Esophagus squamous epithelium (tissue), 5 donors: ENCODE results near the gene CHRNA4. TPM values are rescaled to one million over a fixed set of nuclear protein-coding genes. Genes with fewer than 3 reads are reported as not detected.

Experiments
- DNase-seq: peaks from one replicate; lab custom pipeline; 2025; lab: John Stamatoyannopoulos, UW
- H3K27ac ChIP-seq, 4 donors: fragments of 200-600 bp; sonication (generic); one replicate each; pipeline ENCODE4 v1.5.1; 2016 to 2019; ENCODE audit warnings: mild to moderate bottlenecking in 1 of 4
- H3K27me3 ChIP-seq, 4 donors: fragments of 200-600 bp; sonication (generic); 1 replicate in 3 of 4; 2 replicates in 1 of 4; pipeline versions ENCODE4 v1.5.1 to v1.6.0; 2017 to 2021; ENCODE audit warnings: antibody characterized with exemption in 1 of 4
- H3K36me3 ChIP-seq, 3 donors: fragments of 200-600 bp; sonication (generic); one replicate each; pipeline ENCODE4 v1.5.1; 2016 to 2019
- H3K4me1 ChIP-seq, 3 donors: fragments of 200-600 bp; sonication (generic); one replicate each; pipeline ENCODE4 v1.5.1; 2017 to 2019
- H3K4me3 ChIP-seq, 4 donors: fragments of 200-600 bp; sonication (generic); 1 replicate in 3 of 4; 2 replicates in 1 of 4; pipeline ENCODE4 v1.5.1; 2016 to 2019; ENCODE audit warnings: mild to moderate bottlenecking in 2 of 4, moderate library complexity in 1 of 4
- H3K9me3 ChIP-seq, 3 donors: fragments of 200-600 bp; sonication (generic); one replicate each; pipeline ENCODE4 v1.5.1; 2016 to 2019
- POLR2A ChIP-seq, 4 donors: fragments of 450-650 bp; IDR thresholded peaks; one replicate each; pipeline ENCODE4 v1.6.1; 2017; ENCODE audit warnings: antibody characterized with exemption in 4 of 4, mild to moderate bottlenecking in 4 of 4, moderate library complexity in 3 of 4
- WGBS, 2 donors: methylation state at CpG; one replicate each; pipeline ENCODE4 v1.1.5; 2018; 5-methylcytosine and 5-hydroxymethylcytosine counted together
- intact Hi-C: fragments of 100-400 bp; cut with DNase I; formaldehyde crosslinking; loops from one replicate; pipeline ENCODE4 v1.15.0; 2022
- total RNA-seq, 4 donors: library from RNA; depleted of rRNA; stranded (reverse); fragments of >200 nt; gene quantifications; one replicate each; pipeline ENCODE4 v1.1.0, GENCODE V29; 2016
- TF ChIP-seq, protein P1 (sequence below), 6 experiments: fragments of 450-650 bp in 4 of 6; fragments of 200-600 bp in 2 of 6; sonication (generic) in 2 of 6; IDR thresholded peaks; one replicate each; pipeline ENCODE4 v1.5.1; 2016 to 2019; ENCODE audit warnings: antibody characterized with exemption in 6 of 6, mild to moderate bottlenecking in 4 of 6, moderate library complexity in 4 of 6
- donor health status: DM: yes; HTN: yes; CAD: no.

CHRNA4 gene
- total RNA-seq, 4 donors from 2014 or later, result not detected

DNA sequence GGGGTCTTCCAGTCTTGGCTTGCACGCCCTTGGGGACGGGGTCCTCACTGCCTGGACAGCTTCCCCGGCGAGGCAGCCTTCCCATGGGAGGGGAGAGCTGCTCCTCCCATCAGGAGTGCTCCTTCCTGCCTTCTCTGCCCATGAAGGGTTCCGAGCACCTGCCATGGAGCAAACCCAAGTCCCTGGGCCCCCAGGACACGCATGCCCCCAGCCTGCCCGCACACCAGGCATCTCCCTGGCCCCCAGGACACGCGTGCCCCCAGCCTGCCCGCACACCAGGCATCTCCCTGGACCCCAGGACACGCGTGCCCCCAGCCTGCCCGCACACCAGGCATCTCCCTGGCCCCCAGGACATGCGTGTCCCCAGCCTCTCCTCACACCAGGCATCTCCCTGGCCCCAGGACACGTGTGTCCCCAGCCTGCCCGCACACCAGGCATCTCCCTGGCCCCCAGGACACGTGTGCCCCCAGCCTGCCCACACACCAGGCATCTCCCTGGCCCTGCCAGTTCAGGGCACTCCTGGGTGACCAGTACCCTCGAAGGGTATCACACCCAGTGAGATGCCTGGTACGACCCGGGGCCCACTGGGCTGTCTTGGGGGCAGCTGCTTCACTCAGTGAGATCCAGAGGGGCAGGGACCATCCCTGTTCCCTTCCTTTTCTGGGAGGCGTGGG lies 46.4 kb downstream of the CHRNA4 start:
- Histone ChIP-seq H3K9me3 (no peaks in the 10 kb centered on the region), H3K36me3 (no peaks in the 10 kb centered on the region), H3K27ac (no peak overlapping the region), H3K4me3 (no peak overlapping the region), H3K27me3 (peaks cover 0 to 73% (median under 1%) of the 10 kb centered on the region in 4 donors), H3K4me1 (peaks cover 0 to 6% (median 0%) of the 10 kb centered on the region in 3 donors)
- TF ChIP-seq, protein P1, sequence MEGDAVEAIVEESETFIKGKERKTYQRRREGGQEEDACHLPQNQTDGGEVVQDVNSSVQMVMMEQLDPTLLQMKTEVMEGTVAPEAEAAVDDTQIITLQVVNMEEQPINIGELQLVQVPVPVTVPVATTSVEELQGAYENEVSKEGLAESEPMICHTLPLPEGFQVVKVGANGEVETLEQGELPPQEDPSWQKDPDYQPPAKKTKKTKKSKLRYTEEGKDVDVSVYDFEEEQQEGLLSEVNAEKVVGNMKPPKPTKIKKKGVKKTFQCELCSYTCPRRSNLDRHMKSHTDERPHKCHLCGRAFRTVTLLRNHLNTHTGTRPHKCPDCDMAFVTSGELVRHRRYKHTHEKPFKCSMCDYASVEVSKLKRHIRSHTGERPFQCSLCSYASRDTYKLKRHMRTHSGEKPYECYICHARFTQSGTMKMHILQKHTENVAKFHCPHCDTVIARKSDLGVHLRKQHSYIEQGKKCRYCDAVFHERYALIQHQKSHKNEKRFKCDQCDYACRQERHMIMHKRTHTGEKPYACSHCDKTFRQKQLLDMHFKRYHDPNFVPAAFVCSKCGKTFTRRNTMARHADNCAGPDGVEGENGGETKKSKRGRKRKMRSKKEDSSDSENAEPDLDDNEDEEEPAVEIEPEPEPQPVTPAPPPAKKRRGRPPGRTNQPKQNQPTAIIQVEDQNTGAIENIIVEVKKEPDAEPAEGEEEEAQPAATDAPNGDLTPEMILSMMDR (IDR thresholded peaks at IDR 0.05), result no peak
- TF ChIP-seq POLR2A (IDR thresholded peaks at IDR 0.05), result no peak
- DNase-seq, result no peak
- intact Hi-C loops, result no loop called here
- WGBS, 2 donors, result 70 to 74% methylated on average over 2 to 8 of the region's 21 CpGs

DNA sequence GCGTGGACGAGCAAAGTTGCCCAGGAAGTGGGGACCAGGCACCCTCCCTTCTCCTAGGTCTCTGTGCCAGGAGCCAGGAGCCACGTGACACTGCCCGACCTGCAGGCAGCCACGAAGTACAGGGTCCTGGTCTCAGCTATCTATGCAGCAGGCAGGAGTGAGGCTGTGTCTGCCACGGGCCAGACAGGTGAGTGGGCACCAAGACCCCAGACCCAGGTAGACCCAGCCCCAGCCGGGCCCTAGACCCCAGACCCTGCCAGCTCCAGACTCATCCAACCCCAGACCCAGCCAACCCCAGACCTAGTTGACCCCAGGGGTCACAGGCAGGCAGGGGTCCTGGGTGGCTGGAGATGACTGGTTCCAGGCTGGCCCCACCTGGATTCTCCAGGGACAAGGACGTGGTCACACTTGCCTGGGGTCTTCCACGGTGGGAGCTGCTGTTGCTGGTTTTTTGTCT lies 47.1 kb downstream of the CHRNA4 start:
- WGBS, 2 donors, result no CpG with 5 or more reads among the region's 9 CpGs
- intact Hi-C loops, result no loop called here
- TF ChIP-seq, protein P1 (IDR thresholded peaks at IDR 0.05), result no peak
- TF ChIP-seq POLR2A (IDR thresholded peaks at IDR 0.05), result no peak
- no peak overlapping the region for H3K27ac ChIP-seq
- H3K36me3 ChIP-seq, result no peaks in the 10 kb centered on the region
- no peaks in the 10 kb centered on the region for H3K9me3 ChIP-seq
- H3K27me3 ChIP-seq, result peaks cover 0 to 73% (median 3%) of the 10 kb centered on the region in 4 donors
- no peak overlapping the region for H3K4me3 ChIP-seq
- H3K4me1 ChIP-seq, result peaks cover 0 to 12% (median 0%) of the 10 kb centered on the region in 3 donors
- no peak for DNase-seq

DNA sequence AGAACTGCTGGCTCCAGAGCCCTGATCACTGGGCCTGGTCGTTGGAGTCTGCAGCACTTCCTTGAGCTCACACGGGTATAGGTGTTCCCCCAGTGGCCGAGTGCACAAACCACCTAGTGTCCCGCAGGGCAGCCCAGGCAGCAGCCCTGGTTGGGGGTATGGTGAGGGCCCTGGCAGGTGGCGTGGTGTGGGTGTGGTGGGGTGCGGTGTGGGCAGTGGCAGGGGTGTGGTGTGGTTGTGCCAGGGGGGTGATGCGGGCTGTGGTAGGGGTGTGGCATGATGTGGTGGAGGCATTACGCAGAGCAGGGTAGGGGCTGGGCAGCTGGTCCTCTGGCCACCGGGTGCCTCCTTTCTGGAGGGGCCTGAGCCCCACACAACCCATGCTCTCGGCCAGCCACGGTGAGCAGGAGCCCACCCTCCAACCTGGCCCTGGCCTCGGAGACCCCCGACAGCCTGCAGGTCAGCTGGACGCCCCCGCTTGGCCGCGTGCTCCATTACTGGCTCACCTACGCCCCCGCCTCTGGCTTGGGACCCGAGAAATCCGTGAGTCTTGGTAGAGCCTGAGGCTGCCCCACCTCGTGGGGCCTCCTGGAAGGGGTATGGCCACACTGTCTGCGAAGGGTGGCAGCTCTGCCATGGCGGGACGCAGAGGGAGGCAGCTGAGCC lies 47.7 kb downstream of the CHRNA4 start:
- H3K27ac ChIP-seq, result no peak overlapping the region
- 20 to 56% methylated on average over 1 to 3 of the region's 25 CpGs for WGBS, 2 donors
- no peak for DNase-seq
- H3K4me1 ChIP-seq, result peaks cover 0 to 12% (median 0%) of the 10 kb centered on the region in 3 donors
- peaks cover 0 to 73% (median 3%) of the 10 kb centered on the region in 4 donors for H3K27me3 ChIP-seq
- TF ChIP-seq, protein P1 (IDR thresholded peaks at IDR 0.05), result no peak
- TF ChIP-seq POLR2A (IDR thresholded peaks at IDR 0.05), result no peak
- no peak overlapping the region for H3K4me3 ChIP-seq
- intact Hi-C loops, result no loop called here
- H3K36me3 ChIP-seq, result no peaks in the 10 kb centered on the region
- no peaks in the 10 kb centered on the region for H3K9me3 ChIP-seq

DNA sequence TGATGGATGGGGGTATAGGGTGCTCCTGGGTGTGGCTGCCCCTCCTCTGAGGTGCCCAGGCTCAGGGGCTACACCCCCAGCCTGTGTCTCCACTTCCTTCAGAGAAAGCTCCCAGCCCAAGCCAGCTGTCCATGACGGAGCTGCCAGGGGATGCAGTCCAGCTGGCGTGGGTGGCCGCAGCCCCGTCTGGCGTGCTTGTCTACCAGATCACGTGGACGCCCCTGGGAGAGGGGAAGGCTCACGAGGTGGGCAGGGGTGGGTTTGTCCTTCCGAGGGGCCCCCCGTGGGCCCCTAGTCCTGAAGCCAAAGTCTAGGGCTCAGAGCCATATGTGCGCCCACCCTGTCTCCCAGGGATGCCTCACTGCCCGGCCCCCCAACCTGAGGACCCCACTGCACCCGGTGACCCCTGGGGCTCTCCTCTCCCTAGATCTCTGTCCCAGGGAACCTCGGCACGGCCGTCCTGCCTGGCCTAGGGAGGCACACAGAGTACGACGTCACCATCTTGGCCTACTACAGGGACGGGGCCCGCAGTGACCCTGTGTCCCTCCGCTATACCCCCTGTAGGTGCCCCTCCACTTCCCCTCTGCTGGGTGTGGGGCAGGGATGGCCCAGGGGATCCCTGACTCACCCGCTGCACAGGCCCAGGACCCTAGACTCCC lies 48.3 kb downstream of the CHRNA4 start:
- Histone ChIP-seq H3K36me3 (no peaks in the 10 kb centered on the region), H3K4me1 (peaks cover 0 to 12% (median 0%) of the 10 kb centered on the region in 3 donors), H3K4me3 (no peak overlapping the region), H3K27ac (no peak overlapping the region), H3K27me3 (peaks cover 0 to 75% (median 3%) of the 10 kb centered on the region in 4 donors), H3K9me3 (no peaks in the 10 kb centered on the region)
- intact Hi-C loops, result no loop called here
- TF ChIP-seq POLR2A (IDR thresholded peaks at IDR 0.05), result no peak
- TF ChIP-seq, protein P1 (IDR thresholded peaks at IDR 0.05), result no peak
- no peak for DNase-seq
- 86% methylated on average over 9 of the region's 22 CpGs; no CpG with 5 or more reads in 1 of the 2 donors for WGBS, 2 donors
